ENCODE results near the gene SGTA. TPM values are rescaled to one million over a fixed set of nuclear protein-coding genes. Genes with fewer than 3 reads are reported as not detected.

SGTA gene
- total and polyA plus RNA-seq, 2 of the 8 experiments (the other 6 are each of a cell fraction or from before 2014, with no cell fraction given): 86.8 to 130 TPM

DNA sequence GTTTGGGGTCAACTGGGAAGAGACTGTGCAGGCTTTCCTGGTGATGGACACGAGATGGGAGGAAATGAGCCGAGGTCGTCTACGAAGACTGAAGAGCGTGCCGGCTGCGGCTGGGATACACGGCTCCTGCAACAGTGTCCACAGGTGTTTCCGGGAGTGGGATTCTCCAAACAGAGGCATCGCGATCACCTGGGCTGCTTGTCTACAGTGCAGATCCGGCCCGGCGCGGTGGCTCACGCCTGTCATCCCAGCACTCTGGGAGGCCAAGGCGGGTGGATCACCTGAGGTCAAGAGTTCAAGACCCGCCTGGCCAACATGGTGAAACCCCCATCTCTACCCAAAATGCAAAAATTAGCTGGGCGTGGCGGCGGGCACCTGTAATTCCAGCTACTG is 31.6 kb downstream of the SGTA start:
- no peaks in the 10 kb centered on the region for H3K23me2 ChIP-seq (ENCODE audit: low read depth, low read length)
- FAIRE-seq (no peak), DNase-seq (ENCODE audit: low read depth in 1 of 2, low spot score in 2 of 2) (no peak)
- no peak overlapping the region for H3K56ac ChIP-seq (replicated peaks; ENCODE audit: insufficient read length, low read depth, low read length)
- no peak overlapping the region for H3K23ac ChIP-seq (ENCODE audit: insufficient read length)
- H3K27me3 ChIP-seq (replicated peaks in 1 of 4; ENCODE audit: control insufficient read depth in 3 of 4, extremely low read depth in 1 of 4, insufficient read depth in 3 of 4, low read length in 3 of 4): peaks cover 0 to 6% (median 2%) of the 10 kb centered on the region in 4 experiments; a peak in 2 of 7 replicates
- H3K4me1 ChIP-seq (replicated peaks in 1 of 4; ENCODE audit: control insufficient read depth in 3 of 4, insufficient read depth in 4 of 4, low read length in 3 of 4): no peaks in the 10 kb centered on the region
- no peaks in the 10 kb centered on the region for H3K79me1 ChIP-seq (ENCODE audit: low read depth, low read length)
- no peak overlapping the region for H3K4me3 ChIP-seq (ENCODE audit: extremely low read depth in 1 of 4, insufficient read depth in 2 of 4, low read depth in 3 of 4, low read length in 4 of 4)
- H3K9me3 ChIP-seq (ENCODE audit: insufficient read depth in 2 of 2, low read depth in 1 of 2, low read length in 1 of 2): no peaks in the 10 kb centered on the region
- 91% methylated on average over 11 of the region's 21 CpGs; no CpG with 5 or more reads in 1 of the 2 experiments for WGBS, 2 experiments (ENCODE audit: extremely low coverage in 1 of 2, insufficient coverage in 1 of 2, insufficient read length in 1 of 2, insufficient replicate concordance in 2 of 2, low coverage in 1 of 2, low lambda C conversion rate in 2 of 2, missing lambda C conversion rate in 1 of 2)
- H4K20me1 ChIP-seq (replicated peaks in 1 of 2; ENCODE audit: control insufficient read depth in 1 of 2, insufficient read depth in 2 of 2, low read length in 2 of 2): peaks cover 0 to 2% of the 10 kb centered on the region in 2 experiments
- H2BK12ac ChIP-seq (ENCODE audit: low read depth, low read length): no peak overlapping the region
- no peak overlapping the region for H2BK5ac ChIP-seq (ENCODE audit: low read depth, low read length)
- no peak overlapping the region for H3K14ac ChIP-seq (ENCODE audit: insufficient read length)
- no peak overlapping the region for H3K4me2 ChIP-seq (ENCODE audit: insufficient read depth in 1 of 2, low read depth in 2 of 2, low read length in 2 of 2)
- no peak overlapping the region for H2BK20ac ChIP-seq (ENCODE audit: low read length)
- H3K4ac ChIP-seq (replicated peaks; ENCODE audit: insufficient read length, low read depth, low read length): no peak overlapping the region
- peaks cover 6 to 23% (median 17%) of the 10 kb centered on the region in 4 experiments for H3K36me3 ChIP-seq (ENCODE audit: control insufficient read depth in 2 of 4, insufficient read depth in 4 of 4, low read length in 3 of 4)
- H2BK15ac ChIP-seq (ENCODE audit: low read length): no peak overlapping the region
- H3K9ac ChIP-seq (replicated peaks in 1 of 4; ENCODE audit: extremely low read depth in 1 of 4, low read depth in 3 of 4, low read length in 3 of 4): no peak overlapping the region
- ChIA-PET POLR2A (ENCODE audit: partially characterized antibody) (interaction anchor here (1.2 kb wide), 1 partner anchor 136 kb away, joined by 3 read pairs; no protein-coding TSS in a partner anchor), CTCF (ENCODE audit: partially characterized antibody) (interaction anchor here (1.2 to 9.8 kb wide), 3 partner anchors 98 to 115 kb away, joined by 4 to 117 read pairs (median 19); no protein-coding TSS in a partner anchor)
- TF ChIP-seq POU5F1 (IDR thresholded peaks at IDR 0.05; ENCODE audit: low read depth, low read length) (no peak), RBBP5 (IDR thresholded peaks at IDR 0.05; ENCODE audit: borderline replicate concordance, low read depth, low read length) (no peak), RNF2 (IDR thresholded peaks at IDR 0.05; ENCODE audit: borderline replicate concordance, low read depth, low read length, missing control alignments, poor library complexity, severe bottlenecking) (no peak), CHD1 (IDR thresholded peaks at IDR 0.05; ENCODE audit: low read depth, low read length) (no peak), CHD2 (IDR thresholded peaks at IDR 0.05; ENCODE audit: low read length) (no peak), CBX5 (IDR thresholded peaks at IDR 0.05; ENCODE audit: low read depth, low read length) (no peak), POLR2A (IDR thresholded peaks at IDR 0.05; ENCODE audit: control extremely low read depth in 1 of 2, low read depth in 2 of 2, low read length in 2 of 2) (no peak), TEAD4 (IDR thresholded peaks at IDR 0.05; ENCODE audit: low read depth, low read length) (no peak), HDAC6 (IDR thresholded peaks at IDR 0.05; ENCODE audit: low read depth, low read length) (no peak), EZH2 (IDR thresholded peaks at IDR 0.05; ENCODE audit: low read depth, low read length, severe bottlenecking) (no peak), JUND (IDR thresholded peaks at IDR 0.05; ENCODE audit: low read length) (no peak)
- H2AFZ ChIP-seq (ENCODE audit: low read length): no peak overlapping the region
- H4K91ac ChIP-seq (replicated peaks; ENCODE audit: insufficient read length, low read length): no peak overlapping the region
- no peaks in the 10 kb centered on the region for H3K79me2 ChIP-seq (ENCODE audit: control insufficient read depth in 1 of 2, insufficient read depth in 2 of 2, low read length in 2 of 2)
- H4K5ac ChIP-seq (ENCODE audit: insufficient read length, low read depth, low read length): no peak overlapping the region
- H4K8ac ChIP-seq (ENCODE audit: extremely low read depth, insufficient read depth, low read length): no peak overlapping the region
- H2BK120ac ChIP-seq (replicated peaks; ENCODE audit: low read depth, low read length): no peak overlapping the region
- H2AK5ac ChIP-seq (ENCODE audit: low read depth, low read length): no peak overlapping the region
- no peak overlapping the region for H3K27ac ChIP-seq (ENCODE audit: low read depth, low read length)
- no peak overlapping the region for H3K18ac ChIP-seq (ENCODE audit: extremely low read depth, low read length)

All from H1 (cell line).